ENCODE measurements around the gene TIMM23.
"Not testable (repeated sequence)": the region's sequence is repeated elsewhere in the genome, so short reads cannot be mapped to it uniquely, and the experiment has no call there.

The TIMM23 gene

GRCh38 chr10:45972106-45972812, at the start of gene TIMM23:
TSS of gene TIMM23 (plus strand) at chr10:45972489. CDS start at chr10:45972625, 136 bp downstream.
- peak; percentile 50 for DNase-seq

GRCh38 chr10:45926790-45927189, 45.5 kb upstream of the TIMM23 start:
- not testable (repeated sequence) for DNase-seq

- not testable (repeated sequence) for DNase-seq
These were observed 41.0 kb upstream of the TIMM23 start for GRCh38 chr10:45931305-45931704.

GRCh38 chr10:45934788-45935187, 37.5 kb upstream of the TIMM23 start:
- not testable (repeated sequence) for DNase-seq

- DNase-seq, result not testable (repeated sequence)
These were observed 33.1 kb upstream of the TIMM23 start for GRCh38 chr10:45939176-45939697.

- not testable (repeated sequence) for DNase-seq
These were observed 31.1 kb upstream of the TIMM23 start for GRCh38 chr10:45941196-45941595.

GRCh38 chr10:45945476-45945875, 26.8 kb upstream of the TIMM23 start:
- DNase-seq, result not testable (repeated sequence)

- DNase-seq, result not testable (repeated sequence)
These were observed 24.9 kb upstream of the TIMM23 start for GRCh38 chr10:45947363-45947762.

GRCh38 chr10:45948801-45949200, 23.5 kb upstream of the TIMM23 start:
- DNase-seq, result not testable (repeated sequence)

- DNase-seq, result not testable (repeated sequence)
These were observed 17.9 kb upstream of the TIMM23 start for GRCh38 chr10:45954367-45954766.

GRCh38 chr10:45956634-45957033, 15.7 kb upstream of the TIMM23 start:
- DNase-seq, result not testable (repeated sequence)

GRCh38 chr10:45957928-45958327, 14.4 kb upstream of the TIMM23 start:
- DNase-seq, result not testable (repeated sequence)

- not testable (repeated sequence) for DNase-seq
These were observed 9.4 kb upstream of the TIMM23 start for GRCh38 chr10:45962686-45963452.

GRCh38 chr10:45971019-45971418, 1.3 kb upstream of the TIMM23 start:
- not testable (repeated sequence) for DNase-seq

GRCh38 chr10:45971742-45972105, 565 bp upstream of the TIMM23 start:
- DNase-seq, result not testable (repeated sequence)

- DNase-seq, result not testable (repeated sequence)
These were observed 502 bp downstream of the TIMM23 start for GRCh38 chr10:45972813-45973169.

- DNase-seq, result not testable (repeated sequence)
These were observed 1.8 kb downstream of the TIMM23 start for GRCh38 chr10:45974041-45974440.

GRCh38 chr10:45978554-45978953, 6.3 kb downstream of the TIMM23 start:
- not testable (repeated sequence) for DNase-seq

GRCh38 chr10:45981367-45981766, 9.1 kb downstream of the TIMM23 start:
- DNase-seq, result not testable (repeated sequence)

GRCh38 chr10:45983538-45984186, 11.4 kb downstream of the TIMM23 start:
- not testable (repeated sequence) for DNase-seq

- DNase-seq, result not testable (repeated sequence)
These were observed 12.2 kb downstream of the TIMM23 start for GRCh38 chr10:45984473-45984872.

GRCh38 chr10:45985590-45985989, 13.3 kb downstream of the TIMM23 start:
- not testable (repeated sequence) for DNase-seq

- no peak for DNase-seq
These were observed 25.3 kb downstream of the TIMM23 start for GRCh38 chr10:45997557-45997956.
